GM18511 (cell line): ENCODE data around the gene MYL12A.
A peak's percentile ranks its signal among the peaks of the same experiment; 100 is the strongest.

Experiments used
- ATAC-seq: cut with Tn5 transposase; IDR thresholded peaks from one replicate; pipeline ENCODE4 v1.9.1; 2021; ENCODE audit warnings: mild to moderate bottlenecking, moderate library complexity; ENCODE audit not compliant: unreplicated experiment

MYL12A gene

GRCh38 chr18:3281456-3282400 is 34.1 kb downstream of the MYL12A start:
- ATAC-seq = no peak

- ATAC-seq = no peak
Measured at GRCh38 chr18:3283253-3283863, 35.8 kb downstream of the MYL12A start.

- no peak for ATAC-seq
Measured at GRCh38 chr18:3283908-3284307, 36.3 kb downstream of the MYL12A start.

- ATAC-seq = no peak
Measured at GRCh38 chr18:3284501-3284900, 36.9 kb downstream of the MYL12A start.

- ATAC-seq = no peak
Measured at GRCh38 chr18:3286159-3286558, 38.6 kb downstream of the MYL12A start.

- no peak for ATAC-seq
Measured at GRCh38 chr18:3293196-3293951, 45.8 kb downstream of the MYL12A start.

GRCh38 chr18:3294435-3295080 is 47.0 kb downstream of the MYL12A start:
- ATAC-seq = no peak

- ATAC-seq = peak; percentile 100
Measured at GRCh38 chr18:3297025-3297984, 49.7 kb downstream of the MYL12A start.

- no peak for ATAC-seq
Measured at GRCh38 chr18:3304832-3305231, 57.2 kb downstream of the MYL12A start.

GRCh38 chr18:3305354-3305762 is 57.8 kb downstream of the MYL12A start:
- ATAC-seq = no peak
